DMS114 treated with DMSO at 0.1 percent for 48 hours (cell line): ENCODE measurements around the gene ARPC4.
"Not testable (repeated sequence)": the region's sequence is repeated elsewhere in the genome, so short reads cannot be mapped to it uniquely, and the experiment has no call there.

ENCODE experiments used
- DNase-seq: peaks from one replicate; lab custom pipeline; 2025; ENCODE audit not compliant: unreplicated experiment; lab: John Stamatoyannopoulos, UW

ARPC4 gene

DNA sequence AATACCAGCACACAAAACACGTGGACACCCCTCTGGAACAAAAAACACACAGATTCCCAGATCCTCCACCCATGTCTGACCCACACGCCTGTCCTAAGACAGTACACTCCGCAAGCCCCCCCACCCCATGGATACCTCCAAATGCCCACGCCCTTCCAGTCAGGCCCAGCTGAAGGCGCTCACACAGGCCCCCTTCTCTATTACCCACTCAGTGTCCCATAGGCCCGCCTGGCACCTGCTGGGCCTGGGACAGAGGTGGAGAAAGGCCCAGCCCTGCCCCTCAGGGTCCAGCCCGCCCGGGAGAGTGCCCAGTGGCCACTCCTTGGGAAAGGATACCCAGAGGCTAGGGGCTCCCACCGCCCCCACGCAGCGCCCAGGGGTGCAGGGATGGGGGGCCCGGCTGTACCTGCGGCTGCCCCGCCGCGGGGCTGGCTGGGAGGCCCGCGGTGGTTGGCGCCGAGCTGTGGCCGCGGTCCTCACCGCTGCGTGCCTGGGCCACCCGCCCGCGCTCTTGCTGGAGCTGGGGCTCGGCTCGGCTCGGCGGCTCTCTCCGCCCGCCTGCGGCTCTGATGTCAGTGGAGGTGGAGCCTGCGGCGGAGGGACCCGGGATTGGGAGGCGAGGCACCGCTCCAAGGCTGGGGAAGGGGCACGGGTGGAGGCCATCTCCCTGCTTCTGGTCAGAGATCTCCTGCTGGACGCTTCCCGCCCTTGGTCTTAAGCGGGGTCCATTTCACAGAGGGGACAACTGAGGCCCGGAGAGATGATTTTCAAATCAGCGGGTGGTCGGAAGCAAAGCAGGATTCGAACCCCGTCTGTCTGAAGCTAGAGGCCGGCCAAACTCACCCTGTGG is 23.2 kb upstream of the ARPC4 start, which contains the start of gene CAMK1:
TSS of gene CAMK1 (minus strand) at position 522 of the 850 bp plus-strand sequence. CDS start 2,198 bp downstream, outside the sequence.
- DNase-seq, result no peak

DNA sequence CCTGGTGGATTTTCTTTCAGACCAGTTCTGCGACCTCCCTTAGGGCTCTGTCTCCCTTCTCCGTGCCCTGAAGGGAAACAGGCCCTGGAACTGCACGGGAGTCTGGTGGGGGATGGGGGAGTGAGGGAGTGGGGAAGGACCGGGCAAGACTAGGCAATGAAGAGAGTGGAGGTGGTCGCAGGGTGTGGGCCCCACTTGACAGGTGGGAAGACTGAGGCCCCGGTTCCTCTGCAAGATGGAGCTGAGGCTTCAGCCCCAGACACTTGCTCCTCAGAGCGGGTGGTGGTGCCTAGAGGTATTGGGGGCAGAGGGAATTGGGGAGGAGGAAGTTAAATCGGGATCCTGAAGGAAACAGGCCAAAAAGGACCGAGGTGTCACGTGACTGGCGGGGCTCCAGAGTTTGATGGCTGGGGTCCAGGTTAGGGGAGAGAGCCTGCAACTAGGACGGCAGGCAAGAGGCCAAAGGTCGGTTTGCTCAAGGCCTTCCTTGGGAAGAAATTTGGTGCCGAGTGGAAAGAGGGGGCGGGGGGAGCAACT is 22.5 kb upstream of the ARPC4 start:
- DNase-seq, result no peak

DNA sequence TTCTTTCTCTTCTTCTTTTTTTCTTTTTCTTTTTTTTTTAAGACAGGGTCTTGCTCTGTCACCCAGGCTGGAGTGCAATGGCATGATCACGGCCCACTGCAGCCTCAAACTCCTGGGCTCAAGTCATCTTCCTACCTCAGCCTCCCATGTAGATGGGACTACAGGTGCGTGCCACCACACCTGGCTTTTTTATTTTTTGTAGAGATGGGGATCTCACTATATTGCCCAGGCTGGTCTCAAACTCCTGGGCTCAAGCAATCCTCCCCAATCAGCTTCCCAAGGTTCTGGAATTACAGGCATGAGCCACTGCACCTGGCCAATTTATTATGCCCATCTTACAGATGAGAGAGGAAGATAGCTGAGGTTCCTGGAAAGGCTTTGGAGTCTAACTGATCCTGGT is 21.9 kb upstream of the ARPC4 start:
- DNase-seq, result not testable (repeated sequence)

DNA sequence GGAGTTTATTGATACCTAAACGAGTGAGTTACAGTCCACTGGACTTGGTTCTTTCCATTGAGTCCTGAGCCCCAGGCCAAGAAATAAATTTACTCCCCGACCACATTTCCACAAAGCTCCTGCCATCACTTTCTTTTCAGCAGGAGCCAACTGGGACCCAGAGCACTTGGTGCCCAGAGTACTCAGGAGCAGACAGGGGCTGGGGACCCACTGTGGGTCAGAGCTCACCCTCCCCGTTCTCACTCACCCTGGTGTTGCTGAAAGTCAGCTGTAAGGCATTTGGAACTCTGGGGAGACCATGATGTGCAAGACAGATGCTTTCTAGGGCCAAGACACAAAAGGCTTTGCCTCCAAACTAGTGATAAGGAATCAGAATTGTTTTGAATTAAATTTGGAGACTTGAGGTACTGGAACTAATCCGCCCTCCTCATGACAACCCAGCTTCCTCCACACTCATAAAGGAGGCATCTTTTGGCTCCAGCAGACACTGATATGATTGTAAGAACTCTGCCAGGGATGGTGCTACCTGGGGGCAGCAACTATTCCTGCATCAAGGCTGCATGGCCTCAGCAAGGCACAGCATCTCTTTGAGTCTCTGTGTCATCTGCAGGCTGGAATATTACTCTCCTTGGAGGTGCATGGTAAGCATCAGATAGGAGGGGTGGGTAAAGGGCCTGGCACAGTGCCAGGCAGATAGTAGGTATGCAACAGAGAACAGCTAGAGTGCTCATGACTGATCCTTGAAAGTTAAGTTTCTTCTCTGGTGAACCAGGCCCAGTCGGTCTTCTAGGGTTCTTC is 15.8 kb upstream of the ARPC4 start:
- no peak for DNase-seq

DNA sequence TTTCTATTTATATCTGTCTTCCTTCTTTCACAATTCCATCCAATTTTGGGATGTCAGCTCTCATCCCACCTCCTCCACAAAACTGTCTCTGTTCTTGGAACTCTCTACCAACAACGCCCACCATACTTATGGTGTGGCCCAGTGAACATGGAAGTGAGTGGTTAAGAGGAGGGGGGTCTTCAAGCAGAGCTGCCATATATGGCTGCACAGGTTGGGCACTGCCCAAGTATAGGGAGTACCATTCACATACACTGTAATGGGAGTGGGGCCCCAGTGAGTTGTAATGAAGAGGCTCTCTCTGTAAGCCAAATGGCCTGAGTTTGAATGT is 15.2 kb upstream of the ARPC4 start:
- no peak for DNase-seq

DNA sequence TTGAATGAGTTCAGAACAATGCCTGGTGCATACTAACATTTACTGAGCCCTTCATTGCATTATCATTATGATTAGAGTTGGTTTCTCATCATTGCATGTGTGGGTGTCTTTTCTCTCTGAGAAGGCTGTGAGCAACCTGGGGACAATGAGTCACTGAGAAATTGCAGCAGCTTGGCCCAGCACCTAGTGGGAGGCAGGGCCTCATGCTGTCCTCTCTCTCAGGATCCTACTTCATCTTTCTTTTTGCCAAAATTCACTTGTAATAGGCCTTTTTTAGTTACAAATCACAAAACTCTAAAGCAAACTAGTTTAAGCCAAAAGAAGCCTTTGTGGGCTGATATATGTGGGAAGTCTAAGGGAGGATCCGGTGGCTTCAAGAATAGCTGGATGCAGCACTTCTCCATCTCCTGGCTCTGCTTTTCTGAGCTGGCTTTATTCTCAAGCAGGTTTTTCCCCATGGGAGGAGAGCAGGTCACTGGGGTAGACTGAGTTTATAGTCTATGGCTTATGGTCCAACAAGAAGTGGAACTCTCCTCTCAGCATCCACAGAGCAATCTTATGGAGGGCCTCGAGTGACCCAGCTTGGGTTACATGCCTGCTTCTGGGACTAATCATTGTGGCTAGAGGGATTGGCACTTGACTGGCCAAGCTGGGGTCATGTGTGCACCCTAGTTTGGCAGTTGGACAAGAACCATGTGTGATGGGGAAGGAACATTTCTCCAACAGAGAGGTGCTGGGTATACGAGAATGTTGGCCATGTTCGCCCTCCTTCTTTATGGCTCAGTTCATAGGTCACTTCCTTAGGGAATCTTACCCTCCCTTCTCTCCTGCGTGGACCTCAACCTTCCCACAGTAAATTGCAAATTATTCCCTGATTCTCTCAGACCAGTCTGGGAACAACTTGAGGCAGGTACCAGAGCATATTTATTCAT is 14.5 kb upstream of the ARPC4 start:
- DNase-seq, result no peak

DNA sequence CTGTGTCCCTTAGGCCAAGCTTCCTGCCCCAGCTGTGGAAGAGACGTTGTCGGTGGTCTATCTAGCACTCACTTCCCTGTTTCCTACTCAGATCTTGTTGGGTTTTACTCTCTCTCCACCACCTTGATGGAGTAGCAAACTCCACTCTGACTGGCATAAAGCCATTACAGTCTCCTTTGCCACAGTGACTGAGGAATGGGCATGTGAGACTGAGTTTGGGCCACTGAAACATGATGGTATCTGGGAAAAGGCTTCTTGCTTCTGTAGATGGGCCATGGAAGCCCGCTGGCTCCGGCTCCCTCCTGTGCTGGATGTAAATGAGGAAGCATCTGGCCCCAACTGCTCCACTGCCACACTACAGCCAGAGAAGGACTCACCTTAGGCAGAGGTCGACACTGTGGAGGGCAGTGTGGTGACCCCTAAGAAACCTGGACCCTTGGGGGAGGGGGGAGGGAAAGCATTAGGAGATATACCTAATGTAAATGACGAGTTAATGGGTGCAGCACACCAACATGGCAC is 13.7 kb upstream of the ARPC4 start:
- no peak for DNase-seq

DNA sequence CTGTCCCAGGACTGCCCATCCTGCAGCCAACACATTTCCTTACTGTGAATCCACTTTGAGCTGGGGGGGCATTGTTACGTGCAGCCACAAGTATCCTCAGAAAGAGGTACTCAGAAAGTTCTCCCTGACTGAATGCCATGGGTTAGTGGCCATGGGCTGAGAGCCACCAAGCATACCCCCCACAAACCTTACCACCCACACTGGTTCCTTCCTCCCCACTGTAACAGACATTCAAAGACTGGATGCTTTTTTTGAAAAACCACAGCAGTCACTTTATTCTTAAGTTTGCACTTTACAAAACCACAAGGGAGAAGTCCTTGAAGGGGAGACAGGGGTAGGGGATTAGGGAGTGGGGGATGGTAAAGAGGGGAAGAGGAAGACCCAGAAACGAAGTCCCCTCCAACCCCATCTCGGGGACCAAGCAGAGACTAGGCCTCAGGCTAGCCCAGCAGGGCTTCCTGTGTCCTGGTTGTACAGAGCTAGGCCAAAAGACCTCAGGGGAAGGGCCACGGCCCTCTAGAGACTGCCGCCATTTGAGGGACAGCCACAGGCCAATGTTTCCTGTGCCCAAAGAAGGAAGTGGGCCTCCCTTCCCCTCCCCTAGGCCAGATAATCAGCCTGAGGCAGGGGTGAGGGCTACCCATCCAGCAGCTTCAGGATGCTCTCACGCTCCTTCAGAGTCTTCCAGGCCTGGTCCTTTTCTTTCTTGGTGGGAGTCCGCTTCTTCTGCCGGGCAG is 13.0 kb upstream of the ARPC4 start:
- no peak for DNase-seq

DNA sequence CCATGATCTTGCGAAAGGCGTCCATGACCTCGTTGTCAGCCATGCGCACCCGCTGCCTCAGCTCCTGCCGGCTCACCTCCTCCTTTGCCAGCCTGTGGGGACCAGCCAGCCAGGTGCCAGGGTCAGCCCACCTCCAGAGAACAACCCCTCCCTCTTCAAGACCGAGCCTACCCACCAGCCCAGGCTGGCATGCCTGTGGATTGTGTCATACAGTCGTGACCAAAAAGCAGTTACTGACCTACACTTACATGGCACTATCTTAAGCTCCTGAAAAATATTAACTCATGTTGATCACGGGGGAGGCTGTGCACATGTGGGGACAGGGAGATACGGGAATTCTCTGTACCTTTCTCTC is 12.4 kb upstream of the ARPC4 start:
- DNase-seq, result no peak

DNA sequence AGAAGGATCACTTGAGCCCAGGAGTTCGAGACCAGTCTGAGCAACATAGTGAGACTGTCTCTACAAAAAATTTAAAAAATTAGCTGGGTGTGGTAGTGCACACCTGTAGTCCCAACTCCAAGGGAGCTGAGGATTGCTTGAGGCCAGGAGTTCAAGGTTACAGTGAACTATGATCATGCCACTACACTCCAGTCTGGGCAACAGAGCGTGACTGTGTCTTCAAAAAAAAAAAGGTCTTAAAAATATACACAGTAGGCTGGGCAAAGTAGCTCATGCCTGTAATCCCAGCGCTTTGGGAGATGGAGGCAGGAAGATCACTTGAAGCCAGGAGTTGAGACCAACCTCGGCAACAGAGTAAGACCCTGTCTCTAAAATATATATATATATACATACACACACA is 12.0 kb upstream of the ARPC4 start:
- DNase-seq, result no peak

DNA sequence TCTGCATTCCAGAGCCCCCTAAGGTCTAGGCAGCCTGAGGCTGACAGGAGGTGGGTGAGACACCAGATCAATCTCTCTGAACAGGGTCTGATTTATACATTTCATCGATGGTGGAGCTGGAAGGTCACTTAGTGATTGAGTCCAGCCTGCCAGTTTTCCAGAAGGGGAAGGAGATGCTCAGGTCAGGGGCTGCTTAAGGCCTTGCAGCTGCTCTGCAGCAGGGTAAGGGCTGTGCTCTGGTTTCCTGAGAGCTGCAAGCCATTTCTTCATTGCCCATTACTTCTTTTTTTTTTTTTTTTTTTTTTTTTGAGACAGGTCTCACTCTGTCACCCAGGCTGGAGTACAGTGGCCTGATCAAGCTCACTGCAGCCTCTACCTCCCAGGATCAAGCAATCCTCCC is 11.3 kb upstream of the ARPC4 start:
- no peak for DNase-seq

DNA sequence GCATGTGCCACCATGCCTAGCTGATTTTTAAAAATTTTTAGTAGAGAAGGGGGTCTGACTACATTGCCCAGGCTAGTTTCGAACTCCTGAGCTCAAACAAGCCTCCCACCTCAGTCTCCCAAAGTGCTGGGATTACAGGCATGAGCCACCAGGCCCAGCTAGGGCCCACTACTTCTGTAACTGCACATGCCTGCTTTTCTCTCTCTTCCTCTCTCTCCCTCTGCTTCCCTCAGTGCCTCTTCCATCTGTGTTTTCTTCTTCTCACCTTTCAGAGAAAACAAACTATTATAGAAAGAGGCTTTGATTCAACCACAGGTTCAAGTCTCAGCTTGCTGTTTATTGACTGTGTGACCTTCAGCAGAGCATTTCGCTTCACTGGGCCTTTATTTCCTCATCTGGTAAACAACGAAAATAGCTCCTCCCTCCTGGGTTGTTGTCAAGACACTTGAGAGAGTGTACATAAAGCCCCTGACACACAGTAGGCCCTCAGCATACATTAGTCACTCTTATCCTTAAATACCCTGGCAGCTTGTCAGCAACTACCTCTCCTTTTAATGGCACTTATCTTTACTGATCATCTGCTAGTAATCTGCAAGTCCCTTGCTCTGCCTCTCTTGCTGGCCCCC is 10.8 kb upstream of the ARPC4 start:
- no peak for DNase-seq

DNA sequence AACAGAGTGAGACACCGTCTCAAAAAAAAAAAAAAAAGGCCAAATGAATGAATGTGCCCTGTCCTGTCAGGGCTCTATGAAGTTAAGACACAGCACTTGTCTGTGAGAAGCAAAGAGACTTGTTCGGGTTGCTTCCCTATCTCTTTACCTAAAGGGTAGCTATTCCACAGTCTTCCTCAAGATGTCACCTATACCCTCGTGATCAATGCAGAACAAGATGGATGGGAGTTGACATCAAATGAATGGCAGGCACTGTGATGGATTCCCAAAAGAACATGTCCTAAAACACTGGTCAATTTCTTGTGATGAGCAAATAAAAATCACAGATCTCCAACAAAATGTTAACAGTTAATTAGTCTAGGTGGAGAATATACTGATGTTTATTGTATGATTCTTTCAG is 10.1 kb upstream of the ARPC4 start:
- no peak for DNase-seq

DNA sequence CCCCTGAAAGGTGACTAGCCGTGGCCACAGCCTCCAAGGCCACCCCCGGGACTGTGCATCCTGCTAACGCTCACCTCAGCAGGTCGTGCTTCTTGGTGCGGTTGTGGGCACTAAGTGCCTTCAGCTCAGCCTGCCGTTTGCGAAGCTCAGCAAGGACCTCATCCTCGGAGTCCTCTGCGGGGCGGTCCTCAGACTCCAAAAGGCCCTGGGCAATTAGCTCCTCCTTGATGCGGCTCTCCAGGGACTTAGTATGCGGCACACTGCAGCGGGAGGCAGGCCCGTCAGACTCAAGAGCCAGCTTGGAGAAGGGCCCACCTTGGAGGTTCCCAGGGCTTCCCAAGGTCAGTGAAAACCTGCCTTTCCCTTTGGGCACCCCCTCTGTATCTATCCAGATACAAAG is 8.9 kb upstream of the ARPC4 start:
- DNase-seq, result no peak

DNA sequence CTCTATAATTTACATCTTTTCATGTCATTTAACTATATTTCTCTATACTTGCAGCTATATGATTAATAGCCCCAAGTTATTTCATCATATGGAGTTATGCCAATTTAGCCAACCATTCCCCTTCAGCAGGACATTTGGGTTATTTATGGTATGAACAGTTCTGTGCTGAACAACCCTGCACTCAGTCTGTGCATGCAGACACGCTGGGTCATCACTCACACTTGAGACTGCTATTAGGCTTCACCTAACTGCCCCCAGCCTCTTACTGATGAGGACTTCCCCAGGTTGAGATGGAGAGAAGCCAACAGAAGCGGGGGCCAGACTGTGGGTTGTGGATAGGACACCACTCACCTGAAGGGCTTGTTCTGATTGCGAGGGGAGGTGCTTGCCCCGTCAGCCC is 7.9 kb upstream of the ARPC4 start:
- no peak for DNase-seq

DNA sequence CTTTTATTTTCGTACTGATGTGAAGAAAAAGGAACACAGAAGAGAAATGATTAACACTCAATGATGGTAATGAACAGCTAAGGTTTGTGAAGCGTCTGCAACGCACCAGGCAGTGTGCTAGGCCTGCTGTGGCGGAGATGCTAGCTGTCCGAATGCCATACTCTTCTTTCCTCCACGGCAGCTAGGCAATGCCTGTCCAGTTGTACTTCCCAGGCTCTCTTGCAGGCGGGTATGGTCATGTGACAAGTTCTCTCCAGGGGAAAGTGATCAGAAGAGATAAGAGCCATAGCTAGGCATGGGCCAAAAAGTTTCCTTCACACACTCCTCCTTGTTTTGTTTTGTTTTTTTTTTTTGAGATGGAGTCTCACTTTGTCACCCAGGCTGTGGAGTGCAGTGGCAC is 7.3 kb upstream of the ARPC4 start:
- no peak for DNase-seq

DNA sequence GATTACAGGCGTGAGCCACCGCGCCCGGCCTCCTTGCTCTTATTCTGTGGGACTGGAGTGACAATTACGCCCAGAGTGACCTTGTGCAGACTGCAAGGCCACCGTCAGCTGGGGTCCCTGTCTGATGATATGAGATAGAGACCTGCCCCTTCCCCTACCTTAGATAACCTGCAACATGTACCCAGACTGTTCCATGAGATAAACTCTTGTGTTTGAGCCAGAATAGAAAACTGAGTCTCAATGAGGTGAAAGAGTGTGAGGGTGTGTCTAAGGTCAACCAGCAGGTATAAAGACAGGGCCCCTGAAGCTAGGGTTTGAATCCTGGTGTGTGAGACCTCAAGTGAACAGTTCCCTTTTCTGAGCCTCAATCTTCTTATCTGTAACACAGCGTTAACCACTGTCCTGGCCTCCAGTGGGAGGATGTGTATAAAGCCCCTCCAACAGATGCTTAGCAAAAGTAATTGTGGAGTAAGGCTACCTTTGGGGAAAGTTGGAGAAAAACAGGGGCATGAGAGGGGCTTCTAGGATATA is 6.6 kb upstream of the ARPC4 start:
- DNase-seq, result no peak

DNA sequence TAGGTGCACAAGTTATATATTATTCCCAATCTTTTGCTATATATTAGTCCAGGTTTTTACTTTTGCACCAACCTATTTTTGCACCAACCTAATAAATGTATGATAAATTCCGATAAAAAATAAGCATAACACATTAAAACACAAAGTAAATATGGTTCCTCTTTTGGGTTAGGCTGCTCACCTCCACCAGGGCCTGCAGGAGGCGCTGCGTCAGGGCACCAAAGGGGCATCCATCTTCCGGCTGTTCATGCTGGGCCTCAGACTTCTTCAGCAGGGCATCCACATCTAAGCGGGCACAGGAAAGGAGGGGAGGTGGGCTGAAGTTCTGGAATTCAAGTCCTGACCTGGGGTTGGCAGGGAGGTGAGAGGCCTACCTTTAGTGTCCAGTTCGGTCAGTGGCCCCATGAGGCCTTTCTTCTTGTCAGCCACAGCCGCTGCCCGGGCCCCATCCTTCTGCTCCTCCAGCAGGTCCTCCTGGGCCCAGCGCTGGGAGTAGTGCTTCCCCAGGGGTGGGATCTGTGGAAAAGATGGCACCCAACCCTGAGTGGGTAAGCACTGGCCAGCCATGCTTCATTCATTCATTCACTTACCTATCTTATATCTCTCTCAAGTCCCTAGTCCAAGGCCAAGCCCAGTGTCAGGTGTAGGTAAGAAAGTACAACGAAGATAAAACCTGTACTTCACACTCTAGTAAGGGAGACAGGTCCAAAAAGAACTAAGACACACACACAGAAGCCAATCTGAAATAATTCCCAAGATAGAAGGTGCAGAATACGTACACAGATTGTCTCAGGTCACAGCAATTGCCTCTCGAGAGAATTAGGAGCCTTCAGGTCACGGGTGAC is 5.8 kb upstream of the ARPC4 start:
- DNase-seq, result no peak

DNA sequence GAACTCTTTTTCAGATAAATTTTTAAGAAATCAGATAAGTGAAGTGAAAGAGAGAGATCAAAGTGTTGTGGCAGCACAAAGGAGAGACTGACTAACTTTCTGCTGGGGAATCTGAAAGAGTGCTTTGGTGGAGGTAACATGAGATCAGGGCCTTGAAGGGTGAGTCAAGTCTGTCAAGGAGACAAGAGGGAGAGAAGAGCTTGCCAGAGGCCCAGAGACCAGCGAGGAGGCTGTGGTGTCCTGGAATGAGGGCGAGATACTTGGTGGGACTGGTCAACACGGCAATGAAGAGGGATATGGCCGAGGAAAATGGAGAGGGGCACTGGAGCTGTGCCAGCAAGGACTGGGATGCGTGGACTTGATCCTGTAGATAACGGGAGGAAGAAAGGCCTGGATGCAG is 5.2 kb upstream of the ARPC4 start:
- no peak for DNase-seq
